GM18517 (cell line): Measurements from ENCODE around the gene PRDM16.

ENCODE experiments used
- ATAC-seq: cut with Tn5 transposase; IDR thresholded peaks from one replicate; pipeline ENCODE4 v1.9.1; 2021; ENCODE audit warnings: mild to moderate bottlenecking, moderate library complexity; ENCODE audit not compliant: unreplicated experiment

Gene PRDM16

DNA sequence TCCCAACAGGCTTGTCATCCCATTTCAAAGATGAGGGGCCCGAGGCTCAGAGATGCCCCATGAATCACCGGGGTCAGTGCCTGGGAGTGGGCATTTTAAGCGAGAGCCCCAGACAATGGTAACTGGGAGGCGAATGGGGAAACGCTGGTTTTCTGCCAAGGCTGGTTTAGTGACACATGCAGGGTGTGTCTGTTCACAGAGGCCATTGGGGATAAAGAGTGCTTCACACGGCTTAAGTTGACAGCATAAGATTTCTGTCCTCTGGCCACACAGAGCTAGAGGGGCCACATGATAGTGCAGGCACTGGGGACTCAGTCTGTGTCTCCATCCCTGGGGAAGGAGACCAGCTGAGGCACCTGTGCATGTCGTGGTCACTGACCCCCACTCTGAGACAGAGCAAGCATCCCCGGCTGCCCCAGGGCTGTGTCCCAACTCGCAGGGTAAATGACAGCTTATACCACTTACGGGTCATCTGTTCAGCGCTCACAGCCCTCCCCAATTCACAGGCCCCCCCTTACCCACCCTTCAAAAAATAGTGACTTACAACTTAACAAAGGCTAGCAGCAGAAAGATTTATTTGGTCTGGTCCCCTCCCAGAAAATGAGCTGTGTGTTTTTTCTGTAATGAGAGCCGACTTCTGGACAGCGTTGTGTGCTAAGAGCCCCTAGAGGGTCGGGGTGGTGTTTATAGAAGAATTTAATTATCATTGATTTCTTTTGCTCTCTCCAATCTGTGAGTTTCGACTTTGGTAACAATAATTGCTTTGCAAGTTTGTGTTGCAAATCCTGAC, 350.6 kb downstream of the PRDM16 start:
- no peak for ATAC-seq

DNA sequence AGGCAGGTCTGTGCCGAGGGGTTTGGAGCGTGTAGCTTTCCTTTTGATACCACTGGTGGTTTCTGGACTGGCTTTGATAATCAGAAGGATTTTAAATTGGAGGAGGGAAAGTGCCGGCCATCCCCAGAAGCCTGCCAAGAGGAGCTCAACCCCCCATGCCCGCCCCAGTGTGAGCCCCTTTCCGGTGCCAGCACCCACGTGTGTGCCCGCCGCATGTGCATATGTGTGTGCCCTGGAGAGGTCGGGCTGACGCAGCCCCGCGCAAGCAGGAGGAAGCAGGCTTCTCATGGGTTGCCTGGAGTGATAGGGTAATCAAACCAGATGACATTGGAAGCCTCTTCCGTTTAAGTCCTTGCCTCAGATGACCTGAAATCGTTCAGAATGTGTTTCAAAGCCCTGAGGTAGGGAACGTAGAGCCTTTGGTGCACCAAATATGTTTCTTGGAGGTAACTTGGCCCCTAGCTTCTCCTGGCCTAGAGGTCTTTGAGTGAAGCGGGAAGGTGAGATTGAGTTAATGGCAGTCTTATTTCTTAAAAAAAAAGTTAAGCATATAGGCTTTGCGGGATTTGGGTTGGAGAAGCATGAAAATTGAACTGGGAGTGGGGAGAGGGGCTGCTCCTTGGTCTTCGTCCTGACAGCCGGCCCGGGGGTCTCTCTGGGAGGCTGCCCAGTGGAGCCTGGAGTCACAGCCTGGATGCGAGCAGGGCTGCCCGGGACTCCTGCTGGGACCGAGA, 351.4 kb downstream of the PRDM16 start:
- ATAC-seq = no peak

DNA sequence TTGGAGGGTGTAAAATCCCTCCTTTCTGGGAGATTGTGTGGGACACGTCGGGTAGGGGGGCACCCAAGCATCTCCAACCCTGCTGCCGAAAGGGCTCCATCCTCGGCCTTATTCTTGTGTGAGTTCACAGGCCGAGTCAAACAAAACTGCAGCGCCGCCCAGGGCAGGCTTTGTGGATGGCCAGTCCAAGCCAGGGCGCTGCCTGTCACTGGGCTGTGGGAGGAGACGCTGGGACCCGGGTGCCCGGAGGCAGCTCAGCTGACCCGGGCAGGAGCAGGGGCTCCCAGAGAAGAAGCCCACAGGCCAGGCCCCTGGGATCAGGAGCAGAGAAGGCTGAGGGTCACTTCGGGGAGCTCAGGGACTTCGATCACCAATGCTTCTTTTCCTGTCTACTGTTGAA, 353.6 kb downstream of the PRDM16 start:
- ATAC-seq = no peak

DNA sequence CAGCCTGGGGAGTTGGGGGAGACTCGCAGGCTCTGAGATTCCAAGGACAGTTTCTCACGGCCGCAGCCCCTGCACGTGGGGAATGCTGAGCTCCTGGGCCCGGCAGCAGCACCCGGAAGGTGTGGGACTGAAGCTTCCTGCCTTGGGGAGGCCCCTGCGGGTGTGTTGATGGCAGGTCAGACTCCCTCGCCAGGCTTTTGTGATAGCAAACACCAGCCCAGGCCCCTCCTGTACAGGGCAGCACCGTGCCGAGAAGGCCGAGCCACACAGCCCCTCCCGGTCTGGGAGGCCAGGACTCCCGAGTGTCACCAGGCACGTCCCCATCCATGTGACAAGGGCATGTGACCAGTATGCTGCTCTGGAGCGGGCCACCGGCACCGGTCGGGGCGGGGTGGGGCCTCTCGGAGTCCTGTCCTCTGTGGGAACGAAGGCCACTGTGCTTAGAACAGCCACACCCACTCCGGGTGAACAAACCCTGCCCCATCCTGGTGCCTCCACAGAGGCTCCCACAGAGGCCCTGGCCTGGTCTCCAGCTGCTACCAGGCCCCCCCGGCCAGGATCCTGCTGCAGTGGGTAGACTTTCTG, 354.3 kb downstream of the PRDM16 start:
- no peak for ATAC-seq

DNA sequence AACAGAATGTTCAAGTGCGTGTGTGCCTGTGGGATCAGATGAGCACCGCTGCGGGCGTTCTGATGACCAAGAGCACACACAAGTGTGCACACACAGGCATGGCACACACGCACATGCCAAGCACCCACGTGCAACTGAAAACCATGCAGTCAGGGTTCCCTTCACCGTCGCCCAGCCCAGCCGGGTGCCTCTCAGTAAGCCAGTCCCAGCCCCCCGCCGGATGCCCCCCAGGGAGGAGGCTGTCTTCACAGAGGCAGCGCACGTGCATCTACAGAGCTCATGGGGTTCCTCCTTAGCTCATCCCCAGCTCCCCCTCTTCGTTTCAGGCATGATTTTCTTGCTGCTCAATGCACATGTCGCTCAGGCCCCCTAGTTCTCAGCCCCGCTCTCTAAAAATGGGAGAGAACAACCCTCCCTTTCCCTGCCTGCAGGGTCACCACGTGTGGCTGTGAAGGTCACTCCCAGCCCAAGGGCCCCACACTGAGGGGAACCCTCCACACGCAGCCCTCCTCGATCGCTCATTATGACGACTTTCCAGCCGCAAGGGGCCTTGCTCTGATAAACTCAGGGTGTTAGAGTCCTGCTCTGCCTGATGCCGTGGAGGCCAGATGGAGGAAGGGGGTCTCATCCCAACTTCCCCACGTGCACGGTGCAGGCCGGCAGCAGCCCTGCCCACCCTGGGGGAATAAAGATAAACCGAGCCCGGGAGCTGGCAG, 355.1 kb downstream of the PRDM16 start:
- ATAC-seq = no peak

DNA sequence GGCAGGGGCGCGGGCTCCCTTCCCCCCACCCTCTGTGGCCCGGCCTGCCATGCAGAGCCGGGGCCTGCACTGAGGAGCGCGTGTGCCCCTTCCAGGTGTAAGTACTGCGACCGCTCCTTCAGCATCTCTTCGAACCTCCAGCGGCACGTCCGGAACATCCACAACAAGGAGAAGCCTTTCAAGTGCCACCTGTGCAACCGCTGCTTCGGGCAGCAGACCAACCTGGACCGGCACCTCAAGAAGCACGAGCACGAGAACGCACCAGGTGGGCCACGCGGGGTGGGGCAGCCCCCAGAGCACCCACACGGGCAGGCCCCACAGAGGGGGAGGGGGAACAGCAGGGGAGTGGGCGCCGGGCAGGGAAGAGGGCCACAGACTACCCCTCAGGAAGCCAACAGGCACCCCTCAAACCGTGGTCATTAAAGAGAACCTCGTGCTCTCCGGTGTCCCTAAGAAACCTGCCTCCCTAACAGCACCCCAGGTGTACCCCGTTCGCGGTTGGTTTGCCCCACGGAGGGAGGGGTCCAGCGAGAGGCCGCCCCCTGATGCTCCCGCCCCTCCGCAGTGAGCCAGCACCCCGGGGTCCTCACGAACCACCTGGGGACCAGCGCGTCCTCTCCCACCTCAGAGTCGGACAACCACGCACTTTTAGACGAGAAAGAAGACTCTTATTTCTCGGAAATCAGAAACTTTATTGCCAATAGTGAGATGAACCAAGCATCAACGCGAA, 356.6 kb downstream of the PRDM16 start:
- no peak for ATAC-seq

DNA sequence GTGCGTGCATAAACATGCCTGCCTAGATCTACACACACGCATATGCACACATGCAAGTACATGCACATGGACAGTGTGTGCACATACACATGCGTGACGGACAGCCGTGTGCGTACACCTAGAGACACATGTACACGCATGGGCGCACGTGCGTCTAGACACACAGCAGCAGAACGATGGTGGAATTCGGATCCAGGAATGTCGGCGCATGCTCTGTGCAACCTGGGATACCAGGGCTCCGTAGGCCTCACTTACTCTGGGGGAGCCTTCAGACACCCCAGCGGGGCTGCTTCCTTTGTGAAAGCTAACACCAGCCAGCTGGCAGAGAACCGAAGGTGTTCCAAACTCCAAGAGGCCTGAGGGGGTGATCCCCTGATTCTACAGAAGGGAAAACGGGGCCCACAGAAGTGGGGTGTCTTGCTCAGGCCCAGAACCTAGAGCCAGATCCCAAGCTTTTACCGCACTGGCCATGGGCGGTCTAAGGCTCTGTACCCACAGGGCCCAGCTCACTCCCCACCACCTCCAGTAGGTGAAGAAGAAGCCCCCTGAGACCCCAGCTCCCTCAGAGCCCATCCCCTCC, 358.0 kb downstream of the PRDM16 start:
- no peak for ATAC-seq

DNA sequence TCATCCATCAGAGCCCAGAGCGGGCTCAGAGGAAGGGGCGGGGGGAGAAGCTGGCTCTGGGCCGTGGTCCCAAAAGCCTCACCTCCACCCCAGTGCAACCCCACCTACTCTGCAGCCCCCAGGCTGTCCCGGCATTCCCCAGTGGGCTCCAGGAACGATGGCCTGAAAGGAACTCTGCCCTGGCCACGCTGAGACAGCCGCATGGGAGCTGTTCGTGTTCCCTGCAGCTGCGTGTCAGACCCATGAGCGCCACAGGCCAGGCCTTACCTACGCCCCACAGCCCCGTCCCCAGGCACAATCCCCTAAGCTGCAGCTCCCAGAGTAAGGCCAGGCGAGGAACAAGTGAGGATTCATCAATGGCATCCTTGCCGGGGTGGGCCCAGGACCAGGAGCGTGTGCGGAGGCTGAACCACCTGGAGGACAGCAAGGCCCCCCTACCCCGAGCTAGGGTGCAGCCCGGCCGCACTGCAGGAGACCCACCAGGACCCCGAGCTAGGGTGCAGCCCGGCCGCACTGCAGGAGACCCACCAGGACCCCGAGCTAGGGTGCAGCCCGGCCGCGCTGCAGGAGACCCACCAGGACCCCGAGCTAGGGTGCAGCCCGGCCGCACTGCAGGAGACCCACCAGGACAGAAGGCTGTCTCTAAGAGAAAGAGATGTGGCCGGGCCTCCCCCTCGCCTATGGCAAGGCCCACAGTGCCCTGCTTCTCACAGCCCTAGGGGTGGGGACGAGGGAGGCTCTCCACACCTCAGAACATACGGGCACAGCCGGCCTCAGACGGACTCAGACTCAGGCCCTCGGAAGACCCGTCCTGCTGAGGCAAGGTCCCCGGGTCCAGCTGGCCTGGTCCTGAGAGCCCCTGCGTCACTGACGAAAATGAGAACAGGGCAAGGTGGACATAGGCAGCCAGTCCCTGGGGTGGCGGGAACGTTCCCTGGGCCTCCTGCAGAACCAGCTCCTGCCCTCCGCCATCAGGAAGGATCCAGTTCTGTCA, 359.0 kb downstream of the PRDM16 start:
- ATAC-seq = no peak

DNA sequence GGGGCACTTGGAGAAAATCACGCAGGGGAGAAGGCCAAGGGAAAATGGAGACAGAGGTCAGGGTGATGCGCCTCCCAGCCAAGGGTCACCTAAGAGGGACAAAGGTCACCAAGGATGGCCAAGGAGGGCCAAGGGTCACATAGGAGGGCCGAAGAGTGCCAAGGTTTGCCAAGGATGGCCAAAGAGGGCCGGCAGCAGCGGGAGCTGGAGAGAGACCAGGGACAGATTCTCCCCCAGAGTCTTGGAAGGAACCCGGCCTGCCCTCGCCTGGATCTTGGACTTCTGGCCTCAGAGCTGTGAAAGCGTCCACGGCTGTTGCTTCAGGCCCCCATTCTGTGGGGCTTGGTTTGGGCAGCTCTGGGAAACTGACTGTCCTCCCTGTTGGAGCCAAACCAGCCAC, 359.9 kb downstream of the PRDM16 start:
- no peak for ATAC-seq

DNA sequence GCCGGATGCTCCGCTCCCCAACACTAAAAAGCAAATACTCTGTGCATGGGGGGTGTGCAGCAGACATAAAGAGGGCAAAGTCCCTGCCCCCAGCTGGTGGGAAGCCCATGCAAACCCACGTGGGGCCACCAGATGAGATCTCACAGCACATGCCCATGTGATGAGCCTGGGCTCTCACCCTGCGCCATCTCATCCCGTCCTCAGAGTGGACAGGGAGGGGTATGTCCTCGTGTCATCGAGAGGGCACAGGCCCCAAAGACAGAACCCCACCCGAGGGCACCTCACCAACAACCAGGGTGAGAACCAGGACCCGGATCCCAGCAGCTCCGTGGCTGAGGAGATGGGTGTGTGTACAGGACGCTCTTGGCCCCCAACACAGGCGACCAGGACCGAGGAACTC, 360.3 kb downstream of the PRDM16 start:
- no peak for ATAC-seq

DNA sequence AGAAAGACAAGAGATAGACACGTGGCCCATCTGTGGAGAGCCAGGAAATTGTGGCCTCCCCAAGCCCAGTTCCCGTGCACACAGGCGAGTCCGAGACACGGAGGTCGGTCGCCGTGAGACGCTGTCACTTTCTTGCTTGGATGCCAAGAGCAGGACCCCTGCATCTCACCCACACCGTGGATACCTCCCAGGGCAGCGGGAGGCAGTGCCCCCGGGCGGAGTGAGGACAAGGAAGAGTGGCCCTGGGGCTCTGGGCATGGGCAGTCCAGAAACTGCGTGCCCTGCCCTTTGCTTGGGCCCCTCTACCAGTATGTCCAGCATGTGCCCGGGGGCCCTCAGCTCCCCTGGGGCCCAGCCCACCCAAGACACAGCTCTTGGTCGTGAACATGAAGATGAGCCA, 360.8 kb downstream of the PRDM16 start:
- ATAC-seq = no peak

DNA sequence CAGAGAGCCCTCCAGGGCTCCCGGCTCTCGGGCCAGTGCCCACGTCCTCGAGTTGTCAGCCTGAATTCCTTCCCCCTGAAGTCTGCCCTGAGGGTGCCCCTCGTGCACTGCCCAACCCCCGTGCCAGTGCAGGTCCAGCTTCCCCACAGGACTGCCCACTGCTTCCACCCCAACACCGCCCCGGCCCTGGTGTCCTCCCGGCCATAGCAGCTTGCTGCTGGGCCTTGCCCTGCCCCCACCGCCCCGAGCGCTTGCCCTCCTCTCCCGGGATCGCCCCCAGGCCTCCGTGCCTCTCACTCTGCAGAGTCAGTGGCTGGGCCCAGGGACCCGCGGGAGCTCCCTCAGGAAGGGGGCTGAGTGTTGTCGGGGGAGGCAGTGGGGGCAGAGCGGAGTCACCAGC, 361.4 kb downstream of the PRDM16 start:
- ATAC-seq = no peak

DNA sequence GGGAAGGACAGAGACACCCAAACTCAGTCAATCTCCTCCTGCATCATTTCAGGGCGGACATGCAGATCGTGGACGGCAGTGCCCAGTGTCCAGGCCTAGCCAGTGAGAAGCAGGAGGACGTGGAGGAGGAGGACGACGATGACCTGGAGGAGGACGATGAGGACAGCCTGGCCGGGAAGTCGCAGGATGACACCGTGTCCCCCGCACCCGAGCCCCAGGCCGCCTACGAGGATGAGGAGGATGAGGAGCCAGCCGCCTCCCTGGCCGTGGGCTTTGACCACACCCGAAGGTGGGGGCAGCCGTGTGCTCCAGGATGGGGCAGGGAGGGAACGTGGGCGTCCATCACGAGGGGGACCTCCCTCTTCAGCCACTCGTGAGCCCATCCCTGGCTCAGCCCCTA, 361.8 kb downstream of the PRDM16 start:
- ATAC-seq = no peak

DNA sequence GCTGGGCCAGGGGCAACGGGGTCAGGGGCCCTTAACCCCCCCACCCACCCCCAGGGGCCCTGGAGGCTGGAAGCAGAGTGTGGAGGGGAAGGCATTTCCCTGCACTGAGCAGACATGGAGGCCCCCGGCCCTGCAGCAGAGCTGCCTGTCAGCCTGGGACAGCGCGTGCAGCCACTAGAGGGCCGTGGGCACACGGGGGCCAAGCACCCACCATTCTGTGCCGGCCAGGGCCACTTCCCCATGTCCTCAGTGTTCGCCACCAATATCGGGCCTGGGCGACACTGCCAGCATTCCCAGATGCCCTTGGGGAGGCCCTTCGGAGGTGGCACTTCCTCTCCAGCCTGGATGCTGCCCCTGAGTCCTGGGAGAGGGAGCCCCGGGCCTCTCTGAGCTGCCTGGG, 362.3 kb downstream of the PRDM16 start:
- no peak for ATAC-seq

DNA sequence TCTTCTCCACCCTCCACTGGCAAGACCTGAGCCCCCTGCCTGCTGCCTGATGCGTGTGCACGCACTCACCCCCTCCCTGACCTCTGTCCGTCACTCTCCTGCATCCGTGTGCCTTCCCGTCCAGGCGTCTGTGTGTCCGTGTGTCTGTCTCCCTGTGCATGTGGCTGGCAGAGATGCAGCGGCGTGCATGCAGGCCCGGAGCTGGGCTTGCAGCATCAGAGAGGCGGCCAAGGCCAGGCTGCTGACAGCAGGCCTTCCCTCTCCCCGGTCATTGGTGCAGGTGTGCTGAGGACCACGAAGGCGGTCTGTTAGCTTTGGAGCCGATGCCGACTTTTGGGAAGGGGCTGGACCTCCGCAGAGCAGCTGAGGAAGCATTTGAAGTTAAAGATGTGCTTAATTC, 362.7 kb downstream of the PRDM16 start:
- no peak for ATAC-seq

DNA sequence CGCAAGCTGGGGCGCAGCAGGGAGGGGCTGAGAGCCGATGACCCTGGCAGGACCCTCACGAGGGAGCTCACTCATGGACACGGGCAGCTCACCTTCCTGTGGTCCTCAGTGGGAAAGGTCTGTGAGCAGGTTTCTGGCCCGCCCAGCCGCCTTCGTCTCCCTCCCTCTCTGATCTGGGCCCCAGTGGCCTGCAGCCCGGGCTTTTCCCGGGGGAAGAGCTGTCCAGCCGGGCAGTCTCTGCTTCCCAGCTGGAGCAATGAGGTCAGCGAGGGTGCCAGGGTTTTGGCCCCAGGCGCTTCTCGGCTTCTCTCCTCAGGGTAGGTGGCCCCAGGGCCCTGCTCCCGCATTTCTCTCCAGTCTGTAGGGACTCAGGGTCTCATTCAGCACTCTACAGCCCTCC, 363.3 kb downstream of the PRDM16 start:
- ATAC-seq = no peak

DNA sequence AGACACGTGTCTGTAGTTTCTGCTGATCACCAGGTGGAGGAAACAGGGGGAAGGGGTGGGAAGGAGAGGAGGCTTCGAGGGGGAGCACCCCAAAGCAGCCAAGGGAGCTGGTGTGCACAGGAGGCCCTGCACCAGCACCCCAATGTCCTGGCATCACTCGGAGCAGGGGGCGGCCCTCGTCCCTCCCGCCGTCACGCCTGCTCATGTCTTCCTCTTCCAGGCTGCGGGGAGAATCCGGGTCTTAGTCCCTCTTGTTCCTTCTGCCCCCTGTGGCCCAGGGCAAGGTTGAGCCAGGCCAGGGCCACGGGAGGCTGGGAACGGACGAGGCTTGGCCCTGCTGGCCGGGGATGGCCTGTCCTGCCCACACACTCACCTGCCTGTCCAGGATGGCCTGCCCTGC, 364.1 kb downstream of the PRDM16 start:
- ATAC-seq = no peak

DNA sequence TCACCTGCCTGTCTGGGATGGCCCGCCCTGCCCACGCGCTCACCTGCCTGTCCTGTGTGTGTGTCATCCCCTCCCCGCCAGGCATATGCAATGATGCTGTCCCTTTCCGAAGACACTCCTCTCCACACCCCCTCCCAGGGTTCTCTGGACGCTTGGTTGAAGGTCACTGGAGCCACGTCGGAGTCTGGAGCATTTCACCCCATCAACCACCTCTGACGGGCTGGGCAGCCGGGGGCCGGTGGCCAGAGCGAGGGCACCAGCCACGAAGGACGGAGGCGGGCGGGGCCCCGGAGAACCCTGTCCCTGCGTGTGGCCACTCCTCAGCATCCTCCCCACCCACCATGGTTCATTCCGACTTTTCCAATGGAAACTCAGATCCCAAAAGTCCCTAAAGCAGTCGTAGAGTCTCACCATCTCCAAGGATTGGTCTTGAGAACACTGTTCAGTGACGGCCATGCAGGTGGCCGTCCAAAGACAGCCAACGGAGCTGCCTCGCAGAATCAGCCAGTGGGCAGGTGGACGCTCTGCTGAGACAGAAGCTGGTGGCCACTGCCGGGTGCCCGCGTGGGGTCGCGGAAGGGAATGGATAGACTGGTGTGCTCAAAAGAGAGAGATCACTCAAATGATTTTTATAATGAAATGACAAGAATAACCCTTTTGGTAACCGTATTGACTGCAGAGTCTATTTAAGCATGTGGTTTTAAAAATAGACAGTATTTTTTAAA, 364.8 kb downstream of the PRDM16 start:
- ATAC-seq = no peak
